K562 (cell line): ENCODE measurements around the gene NUDT21. TPM values are rescaled to one million over a fixed set of nuclear protein-coding genes. Genes with fewer than 3 reads are reported as not detected.

Source experiments
- ATAC-seq: fragments of 200-7000 bp; cut with Tn5 transposase; 3 replicates; pipeline ENCODE4 v1.9.1; 2020; ENCODE audit warnings: moderate library complexity
- BruUV-seq: library from RNA; stranded (reverse); fragments of 400-500 nt; replicated peaks from 2 replicates; lab custom pipeline; 2021; lab: Mats Ljungman, UMichigan
- CTCF ChIA-PET: fragments of 300-600 bp; formaldehyde crosslinking; extraction: SDS; loops from one replicate; lab custom pipeline; 2021; ENCODE audit warnings: low intra/inter-chr PET ratio; lab: Yijun Ruan, JAX
- POLR2A ChIA-PET: fragments of 300-600, 350-650 bp; sonication (Branson Sonifier 250); formaldehyde crosslinking; extraction: SDS; loops from one replicate; lab custom pipeline; 2021; ENCODE audit warnings: antibody characterized with exemption, inconsistent platforms; lab: Yijun Ruan, JAX
- DNase-seq, 4 experiments: peaks; one replicate each; pipeline versions ENCODE4 v3.0.0 to v3.0.0-alpha.2; 2011 to 2018; ENCODE audit warnings: low spot score in 3 of 4, mixed read lengths in 3 of 4; ENCODE audit errors: extremely low read depth in 1 of 4
- FAIRE-seq: peaks from 2 replicates; lab custom pipeline; 2011; peaks lifted over from hg19 to GRCh38; lab: Jason Lieb, UNC
- H2AFZ ChIP-seq: 2 replicates; pipeline ENCODE4 v1.6.0; 2011; ENCODE audit warnings: low read depth, low read length, control low read depth, inconsistent platforms
- H3K27ac ChIP-seq: fragments of 200-600 bp; 3 replicates; pipeline ENCODE4 v1.8.0; 2011; ENCODE audit warnings: low read depth, mild to moderate bottlenecking, control low read depth, inconsistent platforms, low read length, moderate library complexity, mixed read lengths; ENCODE audit errors: extremely low read depth
- H3K27me3 ChIP-seq, 2 experiments: fragments of 300-600 bp in 1 of 2; 2 replicates in 1 of 2; 3 replicates in 1 of 2; pipeline versions ENCODE4 v1.6.0 to v1.8.0; 2011; ENCODE audit warnings: inconsistent platforms in 2 of 2, low read length in 2 of 2, mild to moderate bottlenecking in 1 of 2, mixed read lengths in 1 of 2, moderate library complexity in 1 of 2; ENCODE audit not compliant: control insufficient read depth in 2 of 2, insufficient read depth in 2 of 2
- H3K36me3 ChIP-seq: fragments of 300-600 bp; 3 replicates; pipeline ENCODE4 v1.8.0; 2011; ENCODE audit warnings: mild to moderate bottlenecking, low read length, inconsistent platforms; ENCODE audit not compliant: control insufficient read depth, insufficient read depth
- H3K4me1 ChIP-seq, 2 experiments: fragments of 200-600 bp in 1 of 2; replicated peaks in 1 of 2; 2 replicates in 1 of 2; 3 replicates in 1 of 2; pipeline versions ENCODE4 v1.5.1 to v1.8.0; 2011; ENCODE audit warnings: inconsistent platforms in 2 of 2, low read length in 2 of 2, mild to moderate bottlenecking in 1 of 2, mixed read lengths in 1 of 2, moderate library complexity in 1 of 2; ENCODE audit not compliant: control insufficient read depth in 2 of 2, insufficient read depth in 2 of 2
- H3K4me2 ChIP-seq: 2 replicates; pipeline ENCODE4 v1.6.1; 2011; ENCODE audit warnings: low read length, control low read depth, inconsistent platforms, mixed read lengths; ENCODE audit not compliant: insufficient read depth
- H3K4me3 ChIP-seq: fragments of 200-600 bp; sonication (generic), shearing (Covaris generic); 2 replicates; pipeline ENCODE4 v1.5.1; 2016; ENCODE audit warnings: control low read depth, inconsistent platforms
- H3K79me2 ChIP-seq: fragments of 200-600 bp; 3 replicates; pipeline ENCODE4 v1.8.0; 2011; ENCODE audit warnings: low read length, inconsistent platforms; ENCODE audit not compliant: control insufficient read depth, insufficient read depth
- H3K9ac ChIP-seq, 2 experiments: 2 replicates each; pipeline versions ENCODE4 v1.6.0 to v1.6.1; 2011; ENCODE audit warnings: low read depth in 2 of 2, low read length in 2 of 2, control low read depth in 1 of 2, inconsistent platforms in 1 of 2, mild to moderate bottlenecking in 1 of 2, mixed read lengths in 1 of 2; ENCODE audit not compliant: insufficient read depth in 1 of 2
- H3K9me1 ChIP-seq: one replicate; pipeline ENCODE4 v1.6.0; 2011; ENCODE audit warnings: inconsistent platforms, mild to moderate bottlenecking, low read length, moderate library complexity; ENCODE audit not compliant: control insufficient read depth, insufficient read depth
- H3K9me3 ChIP-seq: replicated peaks from 2 replicates; pipeline ENCODE4 v1.5.1; 2011; ENCODE audit warnings: low read depth, low read length, inconsistent platforms; ENCODE audit not compliant: control insufficient read depth, insufficient read depth
- H4K20me1 ChIP-seq: replicated peaks from 2 replicates; pipeline ENCODE4 v1.6.1; 2011; ENCODE audit warnings: low read length, inconsistent platforms, mixed read lengths; ENCODE audit not compliant: control insufficient read depth, insufficient read depth
- RBFOX2 ChIP-seq: fragments of 200-400 bp; formaldehyde crosslinking; IDR thresholded peaks from 2 replicates; pipeline ENCODE4 v1.6.1; 2017; ENCODE audit warnings: low read depth, mild to moderate bottlenecking, low read length, moderate library complexity
- in situ Hi-C: fragments of 300-500 bp; cut with MboI; formaldehyde crosslinking; loops from 4 replicates; pipeline ENCODE4 v1.15.0; 2018; ENCODE audit warnings: inconsistent platforms, mixed read lengths
- intact Hi-C: fragments of 100-400 bp; cut with micrococcal nuclease; formaldehyde crosslinking; loops from 2 replicates; pipeline ENCODE4 v1.14.2; 2022
- polyA plus RNA-seq, 8 experiments: library from polyadenylated mRNA; depleted of rRNA in 4 of 8; stranded (reverse) in 5 of 8; unstranded in 3 of 8; fragments of >200 nt; fragmentation: Nextera tagmentation in 2 of 8; fragmentation: Illumina TruSeq in 1 of 8; extraction: Ambion mirVana in 2 of 8; extraction: Trizol in 1 of 8; gene quantifications; 2 replicates each; pipeline versions ENCODE4 v1.2.1 to v1.2.3, GENCODE V29; 2011 to 2014; ENCODE audit warnings: inconsistent platforms in 1 of 8, missing spikeins in 1 of 8
- total RNA-seq, 7 experiments: library from RNA; depleted of rRNA in 6 of 7; stranded (reverse); fragments of >200 nt in 6 of 7; fragmentation: Illumina TruSeq in 2 of 7; extraction: Trizol in 2 of 7; gene quantifications; 2 replicates each; pipeline versions ENCODE4 v1.2.1 to v1.2.3, GENCODE V29; 2011 to 2021; ENCODE audit warnings: low replicate concordance in 1 of 7
- TF ChIP-seq, protein P1 (sequence below): sonication (generic); formaldehyde crosslinking; IDR thresholded peaks from 2 replicates; pipeline ENCODE4 v1.8.0; 2023; ENCODE audit warnings: mild to moderate bottlenecking, missing genetic modification reagents

The NUDT21 gene
- total and polyA plus RNA-seq, 9 of the 15 experiments (the other 6 are each of a cell fraction or from before 2014, with no cell fraction given), result 62.4 to 218 (median 121) TPM

- Histone ChIP-seq H2AFZ (no peak overlapping the region), H3K79me2 (peaks cover 75% of the 10 kb centered on the region), H4K20me1 (peaks cover 18% of the 10 kb centered on the region), H3K27ac (no peak overlapping the region; the same call in 2 of the 3 replicates)
- DNase-seq, result no peak
- TF ChIP-seq, protein P1, sequence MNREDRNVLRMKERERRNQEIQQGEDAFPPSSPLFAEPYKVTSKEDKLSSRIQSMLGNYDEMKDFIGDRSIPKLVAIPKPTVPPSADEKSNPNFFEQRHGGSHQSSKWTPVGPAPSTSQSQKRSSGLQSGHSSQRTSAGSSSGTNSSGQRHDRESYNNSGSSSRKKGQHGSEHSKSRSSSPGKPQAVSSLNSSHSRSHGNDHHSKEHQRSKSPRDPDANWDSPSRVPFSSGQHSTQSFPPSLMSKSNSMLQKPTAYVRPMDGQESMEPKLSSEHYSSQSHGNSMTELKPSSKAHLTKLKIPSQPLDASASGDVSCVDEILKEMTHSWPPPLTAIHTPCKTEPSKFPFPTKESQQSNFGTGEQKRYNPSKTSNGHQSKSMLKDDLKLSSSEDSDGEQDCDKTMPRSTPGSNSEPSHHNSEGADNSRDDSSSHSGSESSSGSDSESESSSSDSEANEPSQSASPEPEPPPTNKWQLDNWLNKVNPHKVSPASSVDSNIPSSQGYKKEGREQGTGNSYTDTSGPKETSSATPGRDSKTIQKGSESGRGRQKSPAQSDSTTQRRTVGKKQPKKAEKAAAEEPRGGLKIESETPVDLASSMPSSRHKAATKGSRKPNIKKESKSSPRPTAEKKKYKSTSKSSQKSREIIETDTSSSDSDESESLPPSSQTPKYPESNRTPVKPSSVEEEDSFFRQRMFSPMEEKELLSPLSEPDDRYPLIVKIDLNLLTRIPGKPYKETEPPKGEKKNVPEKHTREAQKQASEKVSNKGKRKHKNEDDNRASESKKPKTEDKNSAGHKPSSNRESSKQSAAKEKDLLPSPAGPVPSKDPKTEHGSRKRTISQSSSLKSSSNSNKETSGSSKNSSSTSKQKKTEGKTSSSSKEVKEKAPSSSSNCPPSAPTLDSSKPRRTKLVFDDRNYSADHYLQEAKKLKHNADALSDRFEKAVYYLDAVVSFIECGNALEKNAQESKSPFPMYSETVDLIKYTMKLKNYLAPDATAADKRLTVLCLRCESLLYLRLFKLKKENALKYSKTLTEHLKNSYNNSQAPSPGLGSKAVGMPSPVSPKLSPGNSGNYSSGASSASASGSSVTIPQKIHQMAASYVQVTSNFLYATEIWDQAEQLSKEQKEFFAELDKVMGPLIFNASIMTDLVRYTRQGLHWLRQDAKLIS (CRISPR knock-in tag), result no peak
- peak; percentile 39; the same call in 1 of the 2 replicates for TF ChIP-seq RBFOX2
- TF ChIP-seq, all 486 proteins: peak for 1
- Histone ChIP-seq H3K9ac (0 out of 4 replicates have a peak overlapping the region, but pooled peaks of 1 of the 2 experiments have one; percentile 12), H3K9me1 (no peaks in the 10 kb centered on the region), H3K36me3 (peaks cover 53% of the 10 kb centered on the region), H3K27me3 (no peaks in the 10 kb centered on the region), H3K4me1 (peaks cover 0 to 16% of the 10 kb centered on the region in 2 experiments; a peak in 4 of 5 replicates), H3K4me3 (no peak overlapping the region), H3K9me3 (no peaks in the 10 kb centered on the region), H3K4me2 (peak overlapping the region; percentile 12; the same call in 1 of the 2 replicates)
- ChIA-PET CTCF (no interaction called here), POLR2A (interaction anchor here (1.1 to 1.2 kb wide), 2 partner anchors 13 to 16 kb away, joined by 3 to 6 read pairs; no protein-coding TSS in a partner anchor)
- ATAC-seq (no peak), FAIRE-seq (no peak)
- no TSS peak for BruUV-seq
- in situ Hi-C loops, result no loop called here
- intact Hi-C loops, result no loop called here
Observed at GRCh38 chr16:56448005-56448404, 3.1 kb downstream of the NUDT21 start.
